WTC11 (cell line): ENCODE results near the gene VGLL3.

Experiments used
- CTCF ChIP-seq: fragments of 200-600 bp; IDR thresholded peaks from 2 replicates; pipeline ENCODE4 v1.8.0; 2022; ENCODE audit warnings: antibody characterized with exemption
- SP1 ChIP-seq: sonication (generic); formaldehyde crosslinking; conservative IDR thresholded peaks from 2 replicates; pipeline ENCODE4 v1.8.1; 2022; ENCODE audit warnings: missing genetic modification reagents
- TEAD4 ChIP-seq: sonication (generic); formaldehyde crosslinking; IDR thresholded peaks from 2 replicates; pipeline ENCODE4 v1.8.0; 2022; ENCODE audit warnings: mild to moderate bottlenecking, missing genetic modification reagents
- USF2 ChIP-seq: sonication (generic); formaldehyde crosslinking; IDR thresholded peaks from 2 replicates; pipeline ENCODE4 v1.8.1; 2023; ENCODE audit warnings: mild to moderate bottlenecking, missing genetic modification reagents, moderate library complexity
- ZNF317 ChIP-seq: sonication (generic); formaldehyde crosslinking; IDR thresholded peaks from 2 replicates; pipeline ENCODE4 v1.8.1; 2023; ENCODE audit warnings: low read depth, mild to moderate bottlenecking, moderate library complexity, missing genetic modification reagents, borderline replicate concordance

GRCh38 chr3:86895202-86895601 is 95.7 kb downstream of the VGLL3 start:
- TF ChIP-seq CTCF, result no peak
- TF ChIP-seq TEAD4 (CRISPR knock-in tag), result no peak
- no peak for TF ChIP-seq SP1 (CRISPR knock-in tag)
- no peak for TF ChIP-seq ZNF317
- TF ChIP-seq USF2, result no peak
